ENCODE results near the gene PFN2. TPM values are rescaled to one million over a fixed set of nuclear protein-coding genes. Genes with fewer than 3 reads are reported as not detected.
"Not testable (repeated sequence)": the region's sequence is repeated elsewhere in the genome, so short reads cannot be mapped to it uniquely, and the experiment has no call there.

Gene PFN2
- total RNA-seq, 1 experiment from 2014 or later = 103 TPM

GRCh38 chr3:149968216-149968615 is 2.5 kb downstream of the PFN2 start:
- peak; percentile 21 for DNase-seq (ENCODE audit: low spot score)

GRCh38 chr3:149967086-149967685 is 3.5 kb downstream of the PFN2 start:
- peak; percentile 93 for DNase-seq (ENCODE audit: low spot score)

GRCh38 chr3:149965278-149965677 is 5.4 kb downstream of the PFN2 start:
- DNase-seq (ENCODE audit: low spot score) = no peak

- no peak for DNase-seq (ENCODE audit: low spot score)
Measured at GRCh38 chr3:149964291-149964690, 6.4 kb downstream of the PFN2 start.

- no peak for DNase-seq (ENCODE audit: low spot score)
Measured at GRCh38 chr3:149963485-149963884, 7.2 kb downstream of the PFN2 start.

- DNase-seq (ENCODE audit: low spot score) = no peak
Measured at GRCh38 chr3:149959443-149959842, 11.3 kb downstream of the PFN2 start.

GRCh38 chr3:149958171-149958796 is 12.4 kb downstream of the PFN2 start:
- DNase-seq (ENCODE audit: low spot score) = no peak

GRCh38 chr3:149957361-149958125 is 13.2 kb downstream of the PFN2 start:
- DNase-seq (ENCODE audit: low spot score) = no peak

- DNase-seq (ENCODE audit: low spot score) = no peak
Measured at GRCh38 chr3:149955449-149955848, 15.2 kb downstream of the PFN2 start.

- no peak for DNase-seq (ENCODE audit: low spot score)
Measured at GRCh38 chr3:149954812-149955211, 15.9 kb downstream of the PFN2 start.

- DNase-seq (ENCODE audit: low spot score) = no peak
Measured at GRCh38 chr3:149949181-149949580, 21.5 kb downstream of the PFN2 start.

GRCh38 chr3:149947231-149947630 is 23.5 kb downstream of the PFN2 start:
- DNase-seq (ENCODE audit: low spot score) = no peak

GRCh38 chr3:149943966-149944365 is 26.7 kb downstream of the PFN2 start:
- not testable (repeated sequence) for DNase-seq (ENCODE audit: low spot score)

- DNase-seq (ENCODE audit: low spot score) = no peak
Measured at GRCh38 chr3:149942409-149942808, 28.3 kb downstream of the PFN2 start.

- DNase-seq (ENCODE audit: low spot score) = no peak
Measured at GRCh38 chr3:149941946-149942345, 28.7 kb downstream of the PFN2 start.

GRCh38 chr3:149941186-149941585 is 29.5 kb downstream of the PFN2 start:
- no peak for DNase-seq (ENCODE audit: low spot score)

GRCh38 chr3:149938392-149939055 is 32.2 kb downstream of the PFN2 start:
- not testable (repeated sequence) for DNase-seq (ENCODE audit: low spot score)

GRCh38 chr3:149936812-149937230 is 33.9 kb downstream of the PFN2 start:
- peak; percentile 77 for DNase-seq (ENCODE audit: low spot score)

GRCh38 chr3:149934524-149934923 is 36.2 kb downstream of the PFN2 start:
- no peak for DNase-seq (ENCODE audit: low spot score)

- no peak for DNase-seq (ENCODE audit: low spot score)
Measured at GRCh38 chr3:149933858-149934257, 36.8 kb downstream of the PFN2 start.

GRCh38 chr3:149933008-149933407 is 37.7 kb downstream of the PFN2 start:
- DNase-seq (ENCODE audit: low spot score) = no peak

- DNase-seq (ENCODE audit: low spot score) = no peak
Measured at GRCh38 chr3:149920119-149920518, 50.6 kb downstream of the PFN2 start.

Data from HT-29 (cell line).